Endothelial cell of umbilical vein (primary cell): ENCODE results near the gene EXD3. TPM values are rescaled to one million over a fixed set of nuclear protein-coding genes. Genes with fewer than 3 reads are reported as not detected.

Experiments used
- BruUV-seq: library from RNA; stranded (reverse); fragments of 400-500 nt; replicated peaks from 2 replicates; lab custom pipeline; 2021; lab: Mats Ljungman, UMichigan
- CTCF ChIA-PET: fragments of 300-600, 350-600 bp; sonication (Branson Sonifier 250); formaldehyde crosslinking; loops from one replicate; lab custom pipeline; 2021; ENCODE audit warnings: antibody characterized with exemption, inconsistent platforms; lab: Charles Lee
- POLR2A ChIA-PET: fragments of 300-600, 350-600 bp; sonication (Branson Sonifier 250); formaldehyde crosslinking; loops from one replicate; lab custom pipeline; 2021; ENCODE audit warnings: antibody characterized with exemption, inconsistent platforms; lab: Charles Lee
- DNase-seq: peaks from one replicate; pipeline ENCODE4 v3.0.0-alpha.2; 2011; ENCODE audit warnings: low read depth, low spot score
- FAIRE-seq: peaks from 2 replicates; lab custom pipeline; 2011; peaks lifted over from hg19 to GRCh38; lab: Jason Lieb, UNC
- H2AFZ ChIP-seq: 2 replicates; pipeline ENCODE4 v1.6.0; 2012; ENCODE audit warnings: low read depth, low read length, control low read depth, inconsistent platforms
- H3K27ac ChIP-seq: 2 replicates; pipeline ENCODE4 v1.5.1; 2011; ENCODE audit warnings: low read depth, mild to moderate bottlenecking, control low read depth, low read length, moderate library complexity; ENCODE audit not compliant: insufficient read depth
- H3K27me3 ChIP-seq, 2 experiments: 2 replicates each; pipeline versions ENCODE4 v1.6.0 to v1.6.1; 2011; ENCODE audit warnings: low read length in 2 of 2, mixed read lengths in 1 of 2; ENCODE audit not compliant: control insufficient read depth in 2 of 2, insufficient read depth in 2 of 2
- H3K36me3 ChIP-seq, 2 experiments: 2 replicates in 1 of 2; 3 replicates in 1 of 2; pipeline ENCODE4 v1.5.1; 2011; ENCODE audit warnings: low read length in 2 of 2, mild to moderate bottlenecking in 1 of 2, moderate library complexity in 1 of 2; ENCODE audit not compliant: control insufficient read depth in 2 of 2, insufficient read depth in 2 of 2; ENCODE audit errors: extremely low read depth in 1 of 2
- H3K4me1 ChIP-seq: 3 replicates; pipeline ENCODE4 v1.5.1; 2011; ENCODE audit warnings: mild to moderate bottlenecking, low read length; ENCODE audit not compliant: control insufficient read depth, insufficient read depth; ENCODE audit errors: extremely low read depth
- H3K4me2 ChIP-seq: 2 replicates; pipeline ENCODE4 v1.6.1; 2011; ENCODE audit warnings: low read length, control low read depth, mixed read lengths; ENCODE audit not compliant: insufficient read depth
- H3K4me3 ChIP-seq, 3 experiments: fragments of 200-600 bp in 1 of 3; sonication (generic), shearing (Covaris generic) in 1 of 3; replicated peaks in 1 of 3; 2 replicates each; pipeline ENCODE4 v1.5.1; 2011 to 2016; ENCODE audit warnings: control low read depth in 3 of 3, low read length in 3 of 3, mild to moderate bottlenecking in 2 of 3, inconsistent platforms in 1 of 3, low read depth in 1 of 3, moderate library complexity in 1 of 3; ENCODE audit not compliant: insufficient read depth in 1 of 3
- H3K79me2 ChIP-seq: 2 replicates; pipeline ENCODE4 v1.6.0; 2012; ENCODE audit warnings: low read length, inconsistent platforms; ENCODE audit not compliant: control insufficient read depth, insufficient read depth
- H3K9ac ChIP-seq: replicated peaks from 2 replicates; pipeline ENCODE3; 2011; ENCODE audit warnings: low read length, control low read depth; ENCODE audit not compliant: insufficient read depth; ENCODE audit errors: extremely low read depth
- H3K9me1 ChIP-seq: replicated peaks from 3 replicates; pipeline ENCODE4 v1.6.0; 2011; ENCODE audit warnings: mild to moderate bottlenecking, low read length; ENCODE audit not compliant: control insufficient read depth, insufficient read depth; ENCODE audit errors: extremely low read depth
- H3K9me3 ChIP-seq: replicated peaks from 2 replicates; pipeline ENCODE4 v1.5.1; 2012; ENCODE audit warnings: low read length, inconsistent platforms; ENCODE audit not compliant: control insufficient read depth, insufficient read depth
- H4K20me1 ChIP-seq: replicated peaks from 2 replicates; pipeline ENCODE3; 2011; ENCODE audit warnings: mild to moderate bottlenecking, low read length; ENCODE audit not compliant: control insufficient read depth, insufficient read depth; ENCODE audit errors: extremely low read depth
- CTCF ChIP-seq, 2 donors: IDR thresholded peaks; 1 replicate in 1 of 2; 2 replicates in 1 of 2; pipeline ENCODE4 v1.5.1; 2011; ENCODE audit warnings: low read length in 2 of 2, mild to moderate bottlenecking in 2 of 2, moderate library complexity in 2 of 2, control low read depth in 1 of 2, inconsistent platforms in 1 of 2, low read depth in 1 of 2; ENCODE audit not compliant: insufficient read depth in 1 of 2; ENCODE audit errors: extremely low read depth in 1 of 2
- EZH2 ChIP-seq: IDR thresholded peaks from 2 replicates; pipeline ENCODE4 v1.6.1; 2012; ENCODE audit warnings: borderline replicate concordance, low read depth, mild to moderate bottlenecking, moderate library complexity, low read length, inconsistent platforms; ENCODE audit not compliant: severe bottlenecking
- FOS ChIP-seq: IDR thresholded peaks from 2 replicates; pipeline ENCODE4 v1.6.1; 2011; ENCODE audit warnings: mild to moderate bottlenecking, low read length, moderate library complexity, borderline replicate concordance; ENCODE audit not compliant: insufficient read depth
- GATA2 ChIP-seq: IDR thresholded peaks from 2 replicates; pipeline ENCODE4 v1.7.0; 2011; ENCODE audit warnings: low read depth, mild to moderate bottlenecking, moderate library complexity, mixed read lengths, low read length; ENCODE audit not compliant: insufficient read length, insufficient read depth
- JUN ChIP-seq: IDR thresholded peaks from 2 replicates; pipeline ENCODE4 v1.6.1; 2011; ENCODE audit warnings: borderline replicate concordance, low read depth; ENCODE audit not compliant: insufficient read length, insufficient read depth
- MAX ChIP-seq: IDR thresholded peaks from 2 replicates; pipeline ENCODE4 v1.6.1; 2011; ENCODE audit not compliant: insufficient read depth, insufficient read length
- MYC ChIP-seq: IDR thresholded peaks from one replicate; pipeline ENCODE4 v1.6.1; 2011; ENCODE audit warnings: mild to moderate bottlenecking, low read depth, low read length
- POLR2A ChIP-seq: IDR thresholded peaks from 2 replicates; pipeline ENCODE4 v1.6.1; 2012; ENCODE audit warnings: low read depth, mild to moderate bottlenecking, control low read depth, low read length
- POLR2AphosphoS5 ChIP-seq: IDR thresholded peaks from 2 replicates; pipeline ENCODE4 v1.6.1; 2012; ENCODE audit warnings: low read depth, mild to moderate bottlenecking, control low read depth, low read length, moderate library complexity; ENCODE audit not compliant: insufficient read depth
- dilution Hi-C: fragments of 300-500 bp; cut with MboI; formaldehyde crosslinking; loops from one replicate; pipeline ENCODE4 v1.15.0; 2019; ENCODE audit warnings: low sequenced_read_pairs; ENCODE audit not compliant: extremely low pct_ligation_motif_present
- intact Hi-C: fragments of 100-400 bp; cut with micrococcal nuclease; formaldehyde crosslinking; loops from one replicate; pipeline ENCODE4 v1.10.0; 2022
- polyA plus RNA-seq, 4 experiments: library from polyadenylated mRNA; depleted of rRNA in 3 of 4; stranded (reverse) in 3 of 4; unstranded in 1 of 4; fragments of >200 nt; gene quantifications; 2 replicates each; pipeline versions ENCODE4 v1.2.1 to v1.2.3, GENCODE V29; 2011 to 2012; ENCODE audit warnings: missing spikeins in 1 of 4
- total RNA-seq: library from RNA; stranded (reverse); gene quantifications from 2 replicates; pipeline ENCODE4 v1.2.3, GENCODE V29; 2021

The EXD3 gene
- total and polyA plus RNA-seq, 2 donors (not counting 3 experiments of a cell fraction or from before 2014, with no cell fraction given), result 17.7 to 30.3 TPM

DNA sequence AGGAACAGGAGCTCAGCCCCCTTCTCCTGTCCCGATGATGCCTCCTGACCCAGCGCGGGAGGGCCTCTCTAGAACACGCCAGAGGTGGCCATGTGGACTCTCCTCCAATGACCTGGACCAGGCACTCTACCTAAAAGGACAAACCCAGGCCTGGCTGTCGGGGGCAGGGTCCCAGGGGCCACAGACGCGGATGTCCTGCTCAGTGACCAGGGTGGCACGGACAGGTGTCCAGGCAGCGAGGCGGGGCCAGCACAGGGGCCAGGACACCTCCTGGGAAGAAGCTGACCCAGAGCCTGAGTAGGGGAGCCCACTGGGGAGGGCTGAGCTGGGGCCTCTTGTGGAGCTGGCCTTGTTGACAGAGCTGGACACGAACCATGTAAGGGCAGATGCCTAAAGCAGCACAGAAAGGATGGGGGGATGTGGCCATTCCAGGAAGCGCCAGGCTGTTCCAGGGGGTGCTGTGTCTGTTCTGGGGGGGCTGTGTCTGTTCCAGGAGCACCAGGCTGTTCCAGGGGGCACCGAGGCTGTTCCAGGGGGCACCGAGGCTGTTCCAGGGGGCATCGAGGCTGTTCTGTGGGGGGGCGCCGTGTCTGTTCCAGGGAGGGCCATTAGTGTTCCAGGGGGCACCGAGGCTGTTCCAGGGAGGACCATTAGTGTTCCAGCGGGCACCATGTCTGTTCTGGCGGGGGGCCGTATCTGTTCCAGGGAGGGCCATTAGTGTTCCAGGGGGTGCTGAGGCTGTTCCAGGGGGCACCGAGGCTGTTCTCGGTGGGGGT, 30.5 kb downstream of the EXD3 start:
- no peak for DNase-seq
- no peaks in the 10 kb centered on the region for H4K20me1 ChIP-seq
- H3K9ac ChIP-seq, result no peak overlapping the region
- POLR2A ChIA-PET, result no interaction called here
- H2AFZ ChIP-seq, result no peak overlapping the region
- H3K9me1 ChIP-seq, result no peaks in the 10 kb centered on the region
- no TSS peak for BruUV-seq
- TF ChIP-seq POLR2AphosphoS5 (no peak), FOS (no peak), GATA2 (no peak), MYC (no peak), JUN (no peak), POLR2A (no peak), CTCF (IDR thresholded peaks at IDR 0.05; ENCODE audit: extremely low read depth in 1 of 2, insufficient read depth in 1 of 2, low read depth in 1 of 2, low read length in 2 of 2) (no peak), EZH2 (no peak), MAX (no peak)
- intact Hi-C loops, result no loop called here
- H3K27ac ChIP-seq, result no peak overlapping the region
- CTCF ChIA-PET, result interaction anchor here (1.3 to 1.5 kb wide), 2 partner anchors 86 to 90 kb away, joined by 3 read pairs; partner anchors contain the start of gene NRARP
- peaks cover 0 to 4% of the 10 kb centered on the region in 2 experiments for H3K36me3 ChIP-seq
- no peak overlapping the region for H3K4me3 ChIP-seq
- dilution Hi-C loops, result no loop called here
- peaks cover 9% of the 10 kb centered on the region for H3K4me1 ChIP-seq
- no peaks in the 10 kb centered on the region for H3K9me3 ChIP-seq
- H3K4me2 ChIP-seq, result no peak overlapping the region
- FAIRE-seq, result no peak
- no peaks in the 10 kb centered on the region for H3K79me2 ChIP-seq
- no peaks in the 10 kb centered on the region for H3K27me3 ChIP-seq
